Measurements from ENCODE around the gene ADGRA1.
A peak's percentile ranks its signal among the peaks of the same experiment; 100 is the strongest.
"Not testable (repeated sequence)": the region's sequence is repeated elsewhere in the genome, so short reads cannot be mapped to it uniquely, and the experiment has no call there.

The ADGRA1 gene

GRCh38 chr10:133150226-133150625 lies 62.5 kb downstream of the ADGRA1 start:
- DNase-seq (ENCODE audit: low spot score): no peak

DNA sequence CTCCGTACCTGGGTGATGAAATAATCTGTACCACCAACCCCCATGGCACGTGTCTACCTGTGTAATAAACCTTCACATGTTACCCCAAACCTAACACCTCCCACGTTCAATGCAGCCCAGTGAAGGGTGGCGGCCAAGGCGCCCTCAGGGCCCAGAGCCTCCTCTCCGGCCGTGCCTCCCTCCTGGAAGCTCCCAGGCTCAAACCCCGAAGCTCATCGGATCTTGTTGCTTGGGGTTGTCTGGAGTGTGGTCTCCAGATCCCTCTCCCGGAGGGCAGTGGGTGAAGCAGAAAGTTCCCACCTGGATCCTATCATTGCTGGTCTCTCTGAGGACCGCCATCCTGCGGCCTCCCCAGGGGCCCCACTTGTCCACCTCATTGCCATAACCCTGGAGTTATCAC lies 62.9 kb downstream of the ADGRA1 start:
- DNase-seq (ENCODE audit: low spot score): no peak

DNA sequence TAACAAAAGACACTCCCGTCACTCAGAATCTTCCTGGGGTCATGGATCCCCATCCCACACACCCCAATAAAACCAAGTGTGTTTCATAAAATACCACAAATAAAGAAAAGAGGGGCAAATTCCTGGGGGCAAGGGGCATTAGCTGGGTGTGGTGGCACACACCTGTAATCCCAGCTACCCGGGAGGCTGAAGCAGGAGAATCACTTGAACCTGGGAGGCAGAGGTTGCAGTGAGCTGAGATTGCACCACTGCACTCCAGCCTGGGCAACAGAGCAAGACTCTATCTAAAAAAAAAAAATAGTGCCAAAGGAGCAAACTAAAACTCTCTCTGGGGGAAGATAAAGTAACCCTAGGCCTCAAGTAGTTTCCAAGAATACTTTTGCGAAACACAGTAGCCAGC lies 63.3 kb downstream of the ADGRA1 start:
- not testable (repeated sequence) for DNase-seq (ENCODE audit: low spot score)

DNA sequence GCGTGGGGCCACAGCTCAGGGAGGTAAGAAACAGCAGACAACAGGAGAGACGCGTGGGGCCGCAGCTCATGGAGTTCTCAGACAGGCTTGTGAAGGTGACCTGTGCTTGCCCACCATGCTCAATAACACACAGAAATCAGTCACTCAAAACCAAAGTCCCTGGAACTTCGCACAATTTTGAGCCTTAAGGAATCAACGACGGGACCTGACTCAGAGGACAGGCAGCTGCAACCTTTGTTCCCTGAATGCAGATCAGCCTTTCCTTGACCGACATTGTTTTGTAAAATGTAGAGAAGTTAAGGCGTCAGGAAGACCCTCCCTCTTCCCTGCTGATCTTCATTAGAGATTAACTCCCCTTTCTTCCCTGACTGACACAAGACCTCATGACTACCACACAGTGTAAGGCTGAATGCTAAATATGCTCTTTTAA lies 63.8 kb downstream of the ADGRA1 start:
- DNase-seq (ENCODE audit: low spot score): no peak

DNA sequence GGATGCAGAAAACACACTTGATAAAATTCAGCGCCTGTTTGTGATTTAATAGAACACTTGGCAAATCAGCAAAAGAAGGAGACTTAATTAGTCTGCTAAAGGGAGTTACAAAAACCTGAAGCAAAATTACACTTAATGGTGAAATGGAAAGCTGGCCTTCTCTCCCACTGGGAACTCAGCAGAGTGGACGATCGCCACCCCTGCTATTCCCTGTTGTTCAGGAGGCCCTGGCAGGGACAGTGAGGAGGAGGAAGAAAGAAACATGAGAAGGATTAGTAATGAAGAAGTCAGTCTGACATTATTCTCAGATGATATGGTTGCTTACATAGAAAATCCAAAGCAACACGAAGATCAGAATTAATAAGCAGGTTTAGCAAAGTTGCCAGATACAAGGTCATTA lies 66.7 kb downstream of the ADGRA1 start:
- DNase-seq (ENCODE audit: low spot score): no peak

DNA sequence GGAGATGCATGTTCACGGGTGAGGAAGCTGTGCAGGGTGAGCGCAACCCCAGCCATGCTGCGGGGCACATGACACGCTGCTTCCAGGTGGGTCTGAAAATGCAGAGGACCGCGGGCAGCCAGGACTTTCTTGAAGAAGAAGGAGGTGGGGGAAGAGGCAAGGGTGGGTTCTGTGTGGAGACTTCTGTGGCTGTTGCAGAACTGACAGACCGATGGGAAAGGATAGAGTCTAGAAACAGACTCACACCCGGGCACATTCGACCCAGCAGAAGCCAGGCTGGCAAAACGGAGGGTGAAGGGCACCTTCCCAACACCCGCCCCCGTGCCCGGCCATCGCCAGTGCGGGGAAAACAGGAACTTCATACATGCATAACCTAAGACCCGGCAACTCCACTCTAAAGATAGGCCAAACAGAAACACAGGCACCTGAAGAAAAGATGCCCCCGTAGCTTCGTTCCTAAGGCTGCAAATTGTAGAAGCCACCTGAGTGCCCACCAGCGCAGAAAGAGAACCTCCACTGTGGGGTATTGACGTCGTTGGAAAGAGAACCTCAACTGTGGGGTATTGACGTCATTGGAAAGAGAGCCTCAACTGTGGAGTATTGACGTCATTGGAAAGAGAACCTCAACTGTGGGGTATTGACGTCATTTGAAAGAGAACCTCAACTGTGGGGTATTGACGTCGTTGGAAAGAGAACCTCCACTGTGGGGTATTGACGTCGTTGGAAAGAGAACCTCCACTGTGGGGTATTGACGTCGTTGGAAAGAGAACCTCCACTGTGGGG lies 67.5 kb downstream of the ADGRA1 start:
- no peak for DNase-seq (ENCODE audit: low spot score)

GRCh38 chr10:133156674-133157579 lies 69.2 kb downstream of the ADGRA1 start:
- DNase-seq (ENCODE audit: low spot score): no peak

- no peak for DNase-seq (ENCODE audit: low spot score)
Measured at GRCh38 chr10:133157662-133158436, 70.1 kb downstream of the ADGRA1 start.

GRCh38 chr10:133158437-133158755 lies 70.7 kb downstream of the ADGRA1 start:
- DNase-seq (ENCODE audit: low spot score): no peak

- no peak for DNase-seq (ENCODE audit: low spot score)
Measured at GRCh38 chr10:133158756-133159610, 71.3 kb downstream of the ADGRA1 start.

GRCh38 chr10:133159611-133159949 lies 71.9 kb downstream of the ADGRA1 start:
- DNase-seq (ENCODE audit: low spot score): no peak

DNA sequence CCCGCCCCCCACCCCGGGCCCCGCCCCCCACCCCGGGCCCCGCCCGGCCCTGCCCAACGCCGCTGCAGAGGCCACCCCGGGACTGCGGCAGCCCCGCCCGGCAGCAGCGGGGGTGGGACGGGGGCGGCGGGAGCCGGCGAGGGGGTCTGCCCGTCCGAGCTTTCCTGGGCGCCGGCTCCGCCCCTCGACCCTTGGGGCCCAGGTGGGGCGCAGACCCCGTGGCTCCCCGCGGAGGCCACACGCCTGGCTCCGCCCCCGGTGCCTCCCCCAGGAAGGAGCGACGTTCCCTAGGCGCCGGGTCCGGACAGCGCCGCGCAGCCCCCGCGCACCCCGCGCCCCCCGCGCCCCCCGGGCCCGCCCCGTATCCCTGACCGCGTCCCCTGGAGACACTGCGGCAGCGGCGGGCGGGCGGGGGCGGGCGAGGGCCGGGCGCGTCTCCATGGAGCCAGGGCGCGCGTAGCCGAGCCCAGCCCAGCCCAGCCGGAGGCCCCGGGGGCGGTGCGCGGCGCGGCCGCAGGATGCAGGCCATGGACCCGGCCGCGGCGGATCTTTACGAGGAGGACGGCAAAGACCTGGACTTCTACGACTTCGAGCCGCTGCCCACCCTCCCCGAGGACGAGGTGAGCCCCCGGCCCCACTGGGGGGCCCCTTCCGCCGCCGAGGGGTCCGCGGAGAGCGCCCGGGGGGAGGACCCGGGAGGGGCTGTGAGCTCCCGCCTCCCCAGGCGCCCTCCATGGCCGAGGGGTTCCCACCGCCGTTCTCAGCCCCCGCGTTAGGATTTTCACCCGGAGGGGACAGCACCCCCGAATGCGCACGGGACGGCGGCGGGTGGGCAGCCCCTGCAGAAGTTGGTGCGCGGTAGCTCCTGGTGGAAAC lies 72.5 kb downstream of the ADGRA1 start, which contains the start of gene KNDC1:
TSS of gene KNDC1 (plus strand) at position 270 of the 876 bp plus-strand sequence. CDS start at position 519, 249 bp downstream.
- DNase-seq (ENCODE audit: low spot score): peak; percentile 78

DNA sequence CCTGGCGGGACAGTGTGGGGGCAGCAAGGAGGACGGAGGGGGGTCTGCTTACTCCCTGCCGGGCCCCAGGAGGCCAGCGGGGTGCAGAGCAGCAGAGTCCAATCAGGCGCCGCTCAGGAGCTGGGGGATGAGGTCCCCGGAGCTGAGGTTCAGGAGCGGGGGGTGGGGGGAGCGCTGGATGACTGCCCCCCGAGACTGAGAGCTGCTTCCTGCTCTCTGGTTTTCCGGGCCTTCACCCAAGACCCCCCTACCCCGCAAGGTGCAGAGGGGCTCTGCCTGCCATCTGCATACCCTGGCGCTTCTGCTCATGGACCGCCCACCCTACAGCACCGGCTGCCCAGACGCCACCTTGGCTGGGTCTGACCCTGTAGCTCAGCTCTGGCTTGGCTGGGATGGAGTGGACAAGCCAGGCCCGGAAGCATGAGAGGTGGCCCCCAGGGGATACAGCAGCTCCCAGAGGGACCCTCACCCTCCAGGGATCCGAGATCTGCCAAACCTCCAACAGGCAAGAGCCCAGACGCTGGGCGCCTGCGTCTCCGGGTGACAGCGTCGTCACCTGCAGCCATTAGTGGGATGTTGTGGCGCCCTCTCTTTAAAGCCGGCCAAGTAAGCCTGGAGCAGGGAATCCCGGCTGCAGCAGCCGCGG lies 73.2 kb downstream of the ADGRA1 start:
- DNase-seq (ENCODE audit: low spot score): no peak

DNA sequence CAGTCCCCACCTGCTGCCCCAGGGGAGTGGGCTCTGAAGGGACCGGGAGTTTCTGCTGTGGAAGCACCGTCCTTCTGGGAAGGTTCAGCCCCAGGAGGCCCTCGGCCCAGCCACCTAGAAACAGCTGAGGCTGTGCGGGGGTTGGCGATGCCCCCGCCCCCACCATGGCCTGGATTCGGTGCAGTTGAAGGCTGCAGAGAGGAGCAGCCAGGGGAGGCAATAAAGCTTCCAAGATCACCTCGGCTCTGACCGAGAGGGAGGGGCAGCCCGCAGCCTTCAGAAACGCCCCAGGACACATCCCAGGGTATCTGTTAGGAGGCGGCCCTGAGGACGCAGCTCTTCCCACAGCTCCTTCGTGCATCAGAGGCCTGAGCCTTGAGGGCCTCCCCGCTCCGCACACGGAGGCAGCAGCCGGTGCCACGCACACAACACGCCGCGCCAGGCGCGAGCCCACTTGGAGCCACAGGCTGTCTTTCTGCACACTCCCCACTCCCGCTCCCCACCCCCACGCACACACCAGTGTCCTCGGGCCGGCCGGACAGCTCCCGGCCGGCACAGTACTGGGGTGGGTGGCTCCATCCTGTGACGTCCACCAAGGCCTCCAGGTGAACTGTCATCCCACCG lies 73.9 kb downstream of the ADGRA1 start:
- DNase-seq (ENCODE audit: low spot score): no peak

GRCh38 chr10:133162178-133162909 lies 74.6 kb downstream of the ADGRA1 start:
- no peak for DNase-seq (ENCODE audit: low spot score)

- no peak for DNase-seq (ENCODE audit: low spot score)
Measured at GRCh38 chr10:133162910-133163856, 75.5 kb downstream of the ADGRA1 start.
